DMS114 treated with DMSO at 0.1 percent for 48 hours (cell line): ENCODE data around the gene C10orf105.

Source experiments
- DNase-seq: peaks from one replicate; lab custom pipeline; 2025; ENCODE audit not compliant: unreplicated experiment; lab: John Stamatoyannopoulos, UW

C10orf105 gene

DNA sequence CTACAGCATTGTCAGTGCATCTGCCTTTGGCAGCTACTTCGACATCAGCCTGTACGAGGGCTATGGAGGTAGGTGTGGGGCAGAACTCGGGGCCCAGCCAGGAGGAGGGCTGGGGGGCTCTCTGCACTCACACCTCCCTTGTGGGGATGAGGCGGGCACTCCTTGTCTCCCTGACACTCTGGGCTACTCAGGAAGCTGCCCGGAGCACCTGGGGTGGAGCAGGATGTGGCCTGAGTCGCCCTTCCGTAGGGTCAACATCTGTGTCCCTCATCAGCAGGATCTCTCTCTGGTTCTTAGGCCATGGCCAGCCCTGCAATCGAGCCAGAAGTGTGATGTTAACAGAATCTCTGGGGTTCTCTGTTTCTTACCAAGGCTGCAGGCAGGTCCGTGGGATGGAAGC lies 40.2 kb downstream of the C10orf105 start:
- DNase-seq = no peak

DNA sequence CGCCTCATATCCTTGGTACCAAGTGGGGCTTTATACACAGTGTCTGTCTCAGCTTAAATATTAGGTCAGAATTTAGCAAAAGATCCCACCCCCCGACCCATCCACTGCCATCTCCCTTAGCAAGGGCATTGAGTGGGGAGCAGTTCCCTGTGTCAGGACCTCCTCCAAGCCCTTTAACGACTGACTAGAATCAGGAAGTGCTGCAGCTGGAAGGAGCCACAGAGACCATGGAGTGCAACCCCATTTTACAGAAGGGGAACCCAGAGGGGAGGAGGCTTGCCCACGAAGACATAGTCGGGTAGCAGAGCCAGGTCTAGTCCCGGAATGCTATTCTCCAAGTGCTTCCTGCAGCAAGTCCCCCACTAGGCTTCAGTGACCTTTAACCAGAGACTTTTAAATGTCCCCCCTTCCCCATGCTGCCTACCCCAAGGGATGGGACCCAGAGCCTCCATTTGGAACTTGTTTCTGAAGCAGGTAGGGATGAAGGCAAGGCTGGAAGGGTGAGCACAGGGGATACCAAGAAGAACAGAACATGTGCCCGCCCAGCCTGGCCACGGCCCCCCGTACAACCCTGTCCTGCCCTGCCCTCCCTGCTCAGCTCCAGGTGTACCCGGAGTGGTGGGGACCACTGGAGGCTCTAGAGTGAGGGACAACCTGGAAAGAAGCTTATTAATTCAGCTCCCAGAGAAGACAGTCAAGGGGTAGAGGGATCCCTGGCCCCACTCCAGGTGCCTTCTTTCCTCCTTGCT lies 41.3 kb downstream of the C10orf105 start:
- DNase-seq = no peak

DNA sequence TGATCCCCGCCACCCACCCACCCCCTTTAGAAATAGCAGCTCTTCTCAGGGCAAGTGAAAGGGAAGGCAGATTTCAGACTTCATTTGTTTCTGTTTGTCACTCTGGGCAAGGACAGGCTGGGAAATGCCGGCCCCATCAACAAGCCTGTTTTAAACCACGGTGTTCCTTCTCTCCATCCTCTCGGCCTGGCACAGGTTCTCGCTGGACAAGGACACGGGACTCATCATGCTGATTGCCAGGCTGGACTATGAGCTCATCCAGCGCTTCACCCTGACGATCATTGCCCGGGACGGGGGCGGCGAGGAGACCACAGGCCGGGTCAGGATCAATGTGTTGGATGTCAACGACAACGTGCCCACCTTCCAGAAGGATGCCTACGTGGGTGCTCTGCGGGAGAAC lies 42.3 kb downstream of the C10orf105 start:
- no peak for DNase-seq

DNA sequence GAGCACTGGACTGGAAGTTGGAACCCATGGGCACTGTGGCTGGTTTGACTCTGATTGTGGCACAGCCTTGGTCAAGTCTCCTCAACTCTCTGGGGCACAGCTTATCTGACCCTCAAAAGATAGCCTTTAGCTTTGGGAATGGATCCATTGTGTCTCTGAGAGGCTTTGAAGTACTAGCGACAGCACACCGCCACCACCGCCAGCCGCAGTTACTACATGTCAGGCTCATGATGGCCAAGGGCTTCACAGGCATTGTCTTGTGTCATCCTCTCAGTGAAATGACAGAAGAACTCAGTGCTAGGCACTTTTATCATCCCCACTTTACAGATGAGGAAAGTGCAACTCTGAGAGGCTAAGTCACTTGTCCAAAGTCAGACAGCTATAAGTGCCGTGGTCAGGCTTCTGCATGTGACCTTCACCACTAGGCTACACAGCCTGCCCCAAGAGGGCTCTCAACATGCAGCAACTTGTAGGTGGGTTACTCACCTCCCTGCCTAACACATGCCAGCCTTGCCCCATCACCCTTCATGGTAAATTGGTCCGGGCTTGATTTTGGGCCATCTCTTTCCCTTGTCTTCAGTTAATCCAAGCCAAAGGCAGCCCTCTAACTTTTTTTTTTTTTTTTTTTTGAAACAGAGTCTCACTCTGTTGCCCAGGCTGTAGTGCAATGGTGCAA lies 44.1 kb downstream of the C10orf105 start:
- no peak for DNase-seq

DNA sequence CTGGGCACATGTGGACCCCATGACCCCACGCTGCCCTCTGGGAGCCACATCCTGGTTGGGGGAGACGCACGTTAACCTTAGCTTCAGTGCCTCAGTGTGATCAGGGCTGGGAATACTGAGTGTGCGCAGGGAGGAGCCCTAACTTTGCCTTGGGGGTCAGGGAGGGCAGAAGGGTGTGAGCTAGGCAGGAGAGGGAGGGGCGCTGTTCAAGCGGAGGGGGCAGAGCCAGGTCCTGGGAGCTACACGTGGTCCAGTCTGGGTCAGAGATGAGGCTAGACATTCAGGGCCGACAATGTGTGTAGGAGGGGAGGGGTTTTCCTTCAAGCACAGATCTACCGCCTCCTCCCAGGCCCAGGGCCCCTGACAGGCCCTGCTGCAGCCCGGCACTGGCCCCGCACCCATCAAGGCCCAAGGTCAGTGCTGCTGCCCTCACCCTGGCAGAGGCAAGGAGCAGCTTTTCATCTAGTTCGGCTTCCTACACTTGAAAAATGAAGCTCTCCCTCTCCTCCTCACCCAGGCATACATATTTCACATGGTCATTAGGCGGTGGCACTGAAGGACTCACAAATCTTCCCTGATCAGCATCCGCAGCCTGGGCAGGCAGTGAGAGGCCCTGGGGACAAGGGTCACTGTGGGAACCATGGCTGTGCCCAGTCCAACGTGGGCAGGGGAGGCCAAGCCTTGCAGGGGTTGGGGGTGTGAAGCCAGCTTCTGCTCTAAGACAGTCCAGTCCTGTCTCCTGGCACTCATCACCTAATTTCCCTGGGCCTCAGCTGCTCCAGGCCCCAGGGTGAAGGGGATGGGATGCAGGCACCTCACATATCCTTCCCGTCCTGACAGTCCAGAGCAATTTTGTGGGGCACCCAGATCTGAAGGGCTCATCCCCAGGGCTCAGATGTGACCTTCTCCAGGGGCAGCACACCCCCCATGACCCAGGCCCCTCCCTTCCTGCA lies 47.3 kb downstream of the C10orf105 start:
- no peak for DNase-seq

DNA sequence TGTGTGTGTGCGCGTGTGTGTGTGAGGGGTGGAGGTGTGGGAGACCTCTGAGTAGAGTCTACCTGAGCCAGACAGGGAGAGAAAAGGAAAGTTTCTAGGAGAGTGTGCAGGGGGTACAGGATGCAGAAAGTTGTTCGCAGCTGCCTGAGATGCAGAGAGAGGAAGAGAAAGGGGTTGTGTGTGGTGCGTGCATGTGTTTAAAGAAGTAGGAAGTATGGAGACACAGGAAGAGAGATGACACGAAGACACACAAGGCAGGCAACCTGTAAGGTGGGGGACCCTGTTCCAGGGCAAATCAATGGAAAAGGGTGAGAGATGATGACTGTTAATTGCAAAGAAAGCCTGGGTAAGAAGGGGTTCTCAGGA lies 52.2 kb downstream of the C10orf105 start:
- no peak for DNase-seq

DNA sequence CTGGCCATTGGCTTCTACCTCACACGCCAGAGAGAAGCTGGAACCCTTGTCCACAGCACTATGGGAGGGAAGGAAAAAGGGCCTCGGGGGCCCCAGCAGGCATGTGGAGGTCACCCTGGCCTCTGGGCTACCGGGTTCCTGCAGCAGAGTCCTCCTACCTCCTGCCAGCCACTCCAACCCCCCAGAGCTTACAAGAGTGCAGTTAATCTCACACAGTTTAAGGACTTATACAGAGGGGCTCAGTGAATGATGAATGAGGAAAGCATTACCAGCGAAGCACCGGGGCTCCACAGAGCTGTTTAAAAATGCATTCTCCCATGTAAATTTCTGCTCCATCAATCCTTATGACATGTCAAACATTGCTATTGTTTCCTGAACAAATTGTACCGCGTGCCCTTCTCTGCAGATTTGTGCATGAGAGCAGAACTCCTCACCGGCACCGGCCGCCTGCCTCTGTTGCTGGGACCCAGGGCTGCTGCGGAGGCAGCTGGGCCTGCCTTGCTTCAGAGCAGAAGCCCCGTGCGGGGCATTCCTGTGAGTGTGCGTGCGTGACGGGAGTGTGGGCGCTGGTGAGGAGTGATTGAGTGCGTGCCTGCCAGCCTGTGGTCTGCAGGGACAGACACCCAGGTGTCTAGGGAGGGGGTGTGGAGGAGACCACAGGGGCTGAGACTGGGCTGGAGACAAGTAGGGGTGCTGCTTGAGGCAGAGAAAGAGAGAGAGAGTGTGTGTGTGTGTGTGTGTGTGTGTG lies 52.8 kb downstream of the C10orf105 start:
- no peak for DNase-seq

DNA sequence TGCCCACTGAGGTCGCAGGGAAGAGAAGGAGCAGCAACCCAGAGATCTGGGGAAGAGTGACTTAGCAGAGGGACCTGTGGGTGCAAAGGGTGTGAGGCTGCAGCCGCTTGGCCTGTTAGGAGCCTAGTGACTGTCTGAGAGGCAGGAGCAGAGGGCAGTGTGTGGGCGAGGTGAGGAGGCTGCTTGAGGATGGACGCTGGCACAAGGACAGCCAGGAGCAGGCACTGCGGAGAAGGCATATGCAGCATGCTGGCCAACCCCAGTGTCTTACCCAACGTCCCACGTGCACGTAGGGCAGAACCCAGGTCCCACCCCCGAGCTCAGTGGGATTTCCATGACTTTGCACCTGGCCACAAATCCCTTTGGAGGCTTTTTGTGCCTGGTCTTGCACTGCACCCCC lies 54.1 kb downstream of the C10orf105 start:
- no peak for DNase-seq

DNA sequence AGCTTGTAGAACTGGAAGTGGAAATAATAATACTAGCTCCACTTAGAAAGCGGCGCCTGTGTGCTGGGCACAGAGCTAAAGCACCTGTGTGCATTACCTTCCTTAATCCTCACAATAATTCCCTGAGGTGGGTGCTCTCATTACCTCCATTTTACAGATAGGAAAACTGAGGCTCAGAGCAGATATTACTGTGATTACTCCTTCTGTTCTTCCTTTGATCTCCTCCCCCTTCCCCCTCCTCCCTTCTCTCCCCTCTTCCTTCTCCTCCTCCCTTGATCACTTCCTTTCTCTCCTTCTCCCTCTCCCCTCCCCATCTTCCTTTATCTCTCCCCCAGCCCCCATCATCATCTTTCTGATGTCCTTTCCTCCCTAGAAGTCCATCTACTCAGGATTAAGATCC lies 55.0 kb downstream of the C10orf105 start:
- DNase-seq = no peak

DNA sequence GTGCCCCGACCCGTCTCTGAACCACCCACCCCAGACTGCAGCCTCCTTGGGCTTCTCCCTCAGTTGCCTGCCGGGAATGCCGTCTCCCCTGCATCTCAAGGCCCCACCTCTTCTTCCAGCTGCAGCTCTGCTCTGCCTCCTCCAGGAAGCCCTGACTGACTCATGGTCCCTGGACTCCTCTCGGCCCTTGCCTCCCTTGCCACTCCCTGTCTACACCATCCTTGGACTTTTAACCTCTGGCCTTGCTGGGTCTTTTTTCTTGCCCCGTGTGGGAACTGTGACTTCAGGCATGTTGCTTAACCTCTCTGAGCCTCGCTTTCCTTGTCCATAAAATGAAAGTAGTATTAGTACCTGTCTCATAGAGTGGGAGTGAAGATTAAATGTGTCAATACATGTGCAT lies 56.3 kb downstream of the C10orf105 start:
- no peak for DNase-seq

DNA sequence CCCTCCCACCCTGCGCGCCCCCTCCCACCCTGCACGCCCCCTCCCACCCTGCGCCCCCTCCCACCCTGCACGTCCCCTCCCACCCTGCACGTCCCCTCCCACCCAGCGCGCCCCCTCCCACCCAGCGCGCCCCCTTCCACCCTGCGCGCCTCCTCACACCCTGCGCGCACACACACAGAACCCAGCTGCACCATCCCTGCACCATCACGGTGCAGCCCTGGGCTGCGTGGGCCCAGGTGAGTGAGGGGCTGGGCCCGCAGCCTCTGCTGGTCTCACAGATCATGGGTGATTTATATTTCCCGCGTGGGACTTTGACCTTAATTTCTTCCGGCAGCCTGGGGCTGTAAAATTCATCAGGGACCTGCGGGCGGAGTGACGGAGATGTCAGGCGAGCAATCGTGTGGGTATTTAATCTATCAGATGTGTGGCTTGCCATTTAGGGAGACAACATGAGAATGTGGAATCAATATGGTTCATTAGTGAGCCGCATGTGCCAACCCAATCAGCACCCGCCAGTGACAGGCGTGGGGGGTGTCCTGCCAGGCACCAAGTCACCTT lies 57.7 kb downstream of the C10orf105 start:
- DNase-seq = no peak
